ENCODE data around the gene EHMT1. TPM values are rescaled to one million over a fixed set of nuclear protein-coding genes. Genes with fewer than 3 reads are reported as not detected.

The EHMT1 gene
- total RNA-seq, 1 donor from 2014 or later: 59.9 TPM

- Histone ChIP-seq H3K27me3 (ENCODE audit: control insufficient read depth, insufficient read depth, low read length) (no peaks in the 10 kb centered on the region), H3K36me3 (ENCODE audit: control insufficient read depth, insufficient read depth, low read length) (no peaks in the 10 kb centered on the region), H3K4me3 (ENCODE audit: low read depth, low read length) (no peak overlapping the region)
- no peak for DNase-seq (ENCODE audit: low read depth)
- TF ChIP-seq CTCF (IDR thresholded peaks at IDR 0.05; ENCODE audit: insufficient read depth, low read length, poor library complexity, severe bottlenecking): no peak
These were observed 28.4 kb downstream of the EHMT1 start for GRCh38 chr9:137647096-137647714.

GRCh38 chr9:137648396-137648795 lies 29.6 kb downstream of the EHMT1 start:
- no peaks in the 10 kb centered on the region for H3K27me3 ChIP-seq (ENCODE audit: control insufficient read depth, insufficient read depth, low read length)
- no peak for TF ChIP-seq CTCF (IDR thresholded peaks at IDR 0.05; ENCODE audit: insufficient read depth, low read length, poor library complexity, severe bottlenecking)
- no peak overlapping the region for H3K4me3 ChIP-seq (ENCODE audit: low read depth, low read length)
- H3K36me3 ChIP-seq (ENCODE audit: control insufficient read depth, insufficient read depth, low read length): no peaks in the 10 kb centered on the region
- no peak for DNase-seq (ENCODE audit: low read depth)

- TF ChIP-seq CTCF (IDR thresholded peaks at IDR 0.05; ENCODE audit: insufficient read depth, low read length, poor library complexity, severe bottlenecking): no peak
- no peak for DNase-seq (ENCODE audit: low read depth)
These were observed 30.7 kb downstream of the EHMT1 start for GRCh38 chr9:137649553-137649952.

GRCh38 chr9:137650259-137650658 lies 31.5 kb downstream of the EHMT1 start:
- H3K36me3 ChIP-seq (ENCODE audit: control insufficient read depth, insufficient read depth, low read length): no peaks in the 10 kb centered on the region
- TF ChIP-seq CTCF (IDR thresholded peaks at IDR 0.05; ENCODE audit: insufficient read depth, low read length, poor library complexity, severe bottlenecking): no peak
- no peaks in the 10 kb centered on the region for H3K27me3 ChIP-seq (ENCODE audit: control insufficient read depth, insufficient read depth, low read length)
- no peak overlapping the region for H3K4me3 ChIP-seq (ENCODE audit: low read depth, low read length)
- DNase-seq (ENCODE audit: low read depth): no peak

More at GRCh38 chr9:137649553-137649952, 30.7 kb downstream of the EHMT1 start:
- H3K27me3 ChIP-seq (ENCODE audit: control insufficient read depth, insufficient read depth, low read length): no peaks in the 10 kb centered on the region
- no peak overlapping the region for H3K4me3 ChIP-seq (ENCODE audit: low read depth, low read length)
- no peaks in the 10 kb centered on the region for H3K36me3 ChIP-seq (ENCODE audit: control insufficient read depth, insufficient read depth, low read length)

- no peak for DNase-seq (ENCODE audit: low read depth)
- TF ChIP-seq CTCF (IDR thresholded peaks at IDR 0.05; ENCODE audit: insufficient read depth, low read length, poor library complexity, severe bottlenecking): no peak
- H3K27me3 ChIP-seq (ENCODE audit: control insufficient read depth, insufficient read depth, low read length): no peaks in the 10 kb centered on the region
- H3K4me3 ChIP-seq (ENCODE audit: low read depth, low read length): no peak overlapping the region
- H3K36me3 ChIP-seq (ENCODE audit: control insufficient read depth, insufficient read depth, low read length): no peaks in the 10 kb centered on the region
These were observed 32.0 kb downstream of the EHMT1 start for GRCh38 chr9:137650779-137651178.

- H3K4me3 ChIP-seq (ENCODE audit: low read depth, low read length): no peak overlapping the region
- DNase-seq (ENCODE audit: low read depth): no peak
- no peaks in the 10 kb centered on the region for H3K27me3 ChIP-seq (ENCODE audit: control insufficient read depth, insufficient read depth, low read length)
- no peaks in the 10 kb centered on the region for H3K36me3 ChIP-seq (ENCODE audit: control insufficient read depth, insufficient read depth, low read length)
- no peak for TF ChIP-seq CTCF (IDR thresholded peaks at IDR 0.05; ENCODE audit: insufficient read depth, low read length, poor library complexity, severe bottlenecking)
These were observed 37.6 kb downstream of the EHMT1 start for GRCh38 chr9:137656416-137656815.

All from kidney epithelial cell (primary cell).